ENCODE results near the gene ASF1B. TPM values are rescaled to one million over a fixed set of nuclear protein-coding genes. Genes with fewer than 3 reads are reported as not detected.

ASF1B gene
- total RNA-seq, 2 donors from 2014 or later = 0.33 to 0.37 TPM

DNA sequence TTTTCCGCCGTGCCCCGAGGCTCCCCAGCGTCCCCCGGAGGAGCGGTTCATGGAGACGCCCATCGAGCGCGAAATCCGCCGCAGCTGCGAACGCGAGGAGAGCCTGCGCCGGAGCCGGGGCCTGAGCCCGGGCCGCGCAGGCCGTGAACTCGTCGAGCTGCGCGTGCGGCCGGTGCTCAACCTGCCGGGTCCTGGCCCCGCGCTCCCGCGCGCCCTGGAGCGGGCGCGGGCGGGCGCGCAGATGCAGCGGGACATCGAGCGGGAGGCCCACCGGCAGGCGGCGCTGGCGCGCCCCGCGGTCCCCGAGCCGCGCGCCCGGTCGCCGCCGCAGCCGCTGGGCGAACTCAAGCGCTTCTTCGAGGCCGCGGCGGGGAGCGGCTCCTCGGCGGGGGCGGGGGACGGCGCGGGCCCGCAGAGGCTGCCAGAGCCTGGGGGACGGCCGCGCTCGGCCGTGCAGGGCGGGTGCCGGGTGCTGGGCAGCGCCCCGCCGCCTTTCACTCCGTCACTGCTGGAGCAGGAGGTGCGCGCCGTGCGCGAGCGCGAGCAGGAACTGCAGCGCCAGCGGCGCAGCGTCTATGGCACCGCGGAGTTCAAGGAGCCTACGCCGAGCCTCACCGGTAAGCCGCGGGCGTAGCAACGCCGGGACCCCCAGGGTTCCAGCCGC is 63.0 kb downstream of the ASF1B start:
- intact Hi-C loops (cut with DNase I) = loop anchor here (1.0 to 5.0 kb wide), 3 partner anchors 191 to 471 kb away; no protein-coding TSS in a partner anchor
- DNase-seq (ENCODE audit: low spot score) = peak; percentile 93

DNA sequence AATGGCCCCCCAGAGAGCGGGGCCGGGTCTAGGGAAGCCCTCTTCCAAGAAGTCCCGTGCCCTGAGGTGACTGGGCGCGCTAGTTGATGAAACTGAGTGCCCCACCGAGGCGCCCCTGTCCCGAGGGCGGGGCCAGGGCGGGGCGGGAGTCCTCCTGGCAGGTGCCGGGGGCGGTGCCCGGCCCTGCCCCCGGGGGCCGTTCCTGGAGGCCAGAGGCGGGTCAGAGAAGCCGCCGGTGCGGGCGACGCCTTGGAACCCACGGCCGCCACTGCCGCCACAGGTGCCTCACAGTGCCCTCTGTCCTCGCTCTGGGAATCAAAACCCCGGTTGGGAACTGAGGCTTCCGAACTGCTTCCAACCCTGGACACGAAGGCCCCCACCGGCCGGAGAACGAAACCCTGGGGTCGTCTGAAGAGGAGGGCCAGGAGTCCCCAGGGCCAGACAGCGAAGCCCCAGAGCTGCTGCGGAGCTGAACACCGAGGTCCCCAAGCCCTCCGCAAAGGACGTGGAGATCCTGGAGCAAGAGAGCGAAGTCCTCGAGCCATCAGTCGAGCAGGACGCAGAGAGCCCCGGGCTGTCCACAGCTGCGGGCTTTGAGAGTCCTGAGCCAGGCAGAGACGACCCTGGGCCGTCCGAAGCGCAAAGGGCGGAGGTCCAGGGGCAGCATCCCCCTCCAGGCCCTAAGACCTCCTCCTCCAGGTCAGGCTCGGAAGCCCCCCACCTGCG is 63.7 kb downstream of the ASF1B start, which contains the start of gene MISP3:
TSS of gene MISP3 (plus strand) at position 252 of the 726 bp plus-strand sequence. CDS start 524 bp downstream, outside the sequence.
- DNase-seq (ENCODE audit: low spot score) = no peak
- intact Hi-C loops (cut with DNase I) = loop anchor here (1.0 to 5.0 kb wide), 3 partner anchors 190 to 470 kb away; no protein-coding TSS in a partner anchor

DNA sequence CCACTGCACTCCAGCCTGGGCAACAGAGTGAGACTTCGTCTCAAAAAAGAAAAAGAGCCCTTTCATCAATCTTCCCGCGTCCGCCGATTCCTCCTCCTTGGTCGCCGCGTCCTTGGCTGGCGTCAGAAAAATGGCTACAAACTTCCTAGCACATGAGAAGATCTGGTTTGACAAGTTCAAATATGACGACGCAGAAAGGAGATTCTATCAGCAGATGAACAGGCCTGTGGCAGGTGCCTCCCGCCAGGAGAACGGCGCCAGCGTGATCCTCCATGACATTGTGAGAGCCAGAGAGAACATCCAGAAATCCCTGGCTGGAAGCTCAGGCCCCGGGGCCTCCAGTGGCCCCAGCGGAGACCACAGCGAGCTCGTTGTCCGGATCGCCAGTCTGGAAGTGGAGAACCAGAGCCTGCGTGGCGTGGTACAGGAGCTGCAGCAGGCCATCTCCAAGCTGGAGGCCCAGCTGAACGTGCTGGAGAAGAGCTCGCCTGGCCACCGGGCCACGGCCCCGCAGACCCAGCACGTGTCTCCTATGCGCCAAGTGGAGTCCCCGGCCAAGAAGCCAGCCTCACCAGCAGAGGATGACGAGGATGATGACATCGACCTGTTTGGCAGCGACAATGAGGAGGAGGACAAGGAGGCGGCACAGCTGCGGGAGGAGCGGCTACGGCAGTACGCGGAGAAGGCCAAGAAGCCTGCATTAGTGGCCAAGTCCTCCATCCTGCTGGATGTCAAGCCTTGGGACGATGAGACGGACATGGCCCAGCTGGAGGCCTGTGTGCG is 65.9 kb downstream of the ASF1B start:
- DNase-seq (ENCODE audit: low spot score) = no peak
- intact Hi-C loops (cut with DNase I) = loop anchor here in 1 of 2 donors (5.0 kb wide), 2 partner anchors 188 to 468 kb away; no protein-coding TSS in a partner anchor

Other genes with a start within 250 kb of the ASF1B start
- gene BRME1, start 230.5 kb downstream of the ASF1B start, total RNA-seq = 1 to 10 TPM; 1.2 to 2.0 TPM
- 10 to 100 TPM; 16.8 to 22.6 TPM for gene CC2D1A, start 230.4 kb downstream of the ASF1B start, total RNA-seq
- gene PODNL1, start 198.2 kb downstream of the ASF1B start, total RNA-seq = 1 to 10 TPM; 2.4 to 8.7 TPM
- 10 to 100 TPM; 18.8 to 21.0 TPM for gene DCAF15, start 184.1 kb downstream of the ASF1B start, total RNA-seq
- 1 to 10 TPM; 7.5 to 7.8 TPM for gene RFX1, start 130.3 kb downstream of the ASF1B start, total RNA-seq
- not detected for gene RLN3, start 108.4 kb downstream of the ASF1B start, total RNA-seq
- gene IL27RA, start 104.8 kb downstream of the ASF1B start, total RNA-seq = 1 to 10 TPM; 3.6 to 5.3 TPM
- under 1 TPM in 1 of 2 donors, not detected in 1; 0.74 TPM for gene PALM3, start 74.5 kb downstream of the ASF1B start, total RNA-seq
- 1 to 10 TPM; 1.0 to 1.4 TPM for gene MISP3, start 63.8 kb downstream of the ASF1B start, total RNA-seq
- gene C19orf67, start 50.8 kb downstream of the ASF1B start, total RNA-seq = not detected
- 10 to 100 TPM; 22.7 to 23.6 TPM for gene SAMD1, start 45.8 kb downstream of the ASF1B start, total RNA-seq
- 100 to 1,000 TPM; 101 to 103 TPM for gene PRKACA, start 18.8 kb downstream of the ASF1B start, total RNA-seq
- 10 to 100 TPM; 22.5 to 25.8 TPM for gene ADGRL1, start 69.6 kb upstream of the ASF1B start, total RNA-seq
- gene ADGRE5, start 244.9 kb upstream of the ASF1B start, total RNA-seq = 100 to 1,000 TPM; 195 to 306 TPM